ENCODE data around the gene CELF1.

- TF ChIP-seq SMARCC2 (IDR thresholded peaks at IDR 0.05; ENCODE audit: low read depth) = no peak
- TF ChIP-seq CTCF (IDR thresholded peaks at IDR 0.05 in 2 of 3, conservative IDR thresholded peaks at IDR 0.05 in 1 of 3; ENCODE audit: insufficient read depth in 2 of 3, low read depth in 1 of 3, low read length in 3 of 3) = no peak
- no peak for TF ChIP-seq FOS (IDR thresholded peaks at IDR 0.05; ENCODE audit: extremely low read depth, insufficient read length)
- no peak for TF ChIP-seq KLF1 (tag; IDR thresholded peaks at IDR 0.05)
- no peak for TF ChIP-seq TEAD1 (CRISPR knock-in tag; IDR thresholded peaks at IDR 0.05)
- no peak for TF ChIP-seq PHF20 (IDR thresholded peaks at IDR 0.05; ENCODE audit: partially characterized antibody)
- TF ChIP-seq FOXA3 (CRISPR knock-in tag; conservative IDR thresholded peaks at IDR 0.05 in 1 of 2, IDR thresholded peaks at IDR 0.05 in 1 of 2) = no peak
- no peak for TF ChIP-seq JUNB (CRISPR knock-in tag; conservative IDR thresholded peaks at IDR 0.05)
- TF ChIP-seq ZBTB33 (CRISPR knock-in tag; IDR thresholded peaks at IDR 0.05) = no peak
- no peak for TF ChIP-seq NFATC3 (IDR thresholded peaks at IDR 0.05)
Observed at GRCh38 chr11:47529951-47530350, 23.0 kb downstream of the CELF1 start.
